SK-N-SH (cell line): ENCODE results near the gene ARPC2. TPM values are rescaled to one million over a fixed set of nuclear protein-coding genes. Genes with fewer than 3 reads are reported as not detected.

ENCODE experiments used
- CTCF ChIA-PET: fragments of 300-600, 350-600 bp; formaldehyde crosslinking; extraction: SDS; loops from one replicate; lab custom pipeline; 2021; lab: Yijun Ruan, JAX
- POLR2A ChIA-PET: fragments of 350-600 bp; sonication (Branson Sonifier 250); formaldehyde crosslinking; extraction: SDS; loops from one replicate; lab custom pipeline; 2020; ENCODE audit warnings: antibody characterized with exemption, inconsistent platforms; lab: Yijun Ruan, JAX
- DNase-seq: peaks from one replicate; pipeline ENCODE4 v3.0.0; 2012
- H2AFZ ChIP-seq: fragments of 200-600 bp; sonication (generic); 2 replicates; pipeline ENCODE4 v1.8.1; 2016; ENCODE audit warnings: antibody characterized with exemption, mild to moderate bottlenecking, low read depth
- H3F3A ChIP-seq: fragments of 200-600 bp; sonication (generic); replicated peaks from 2 replicates; pipeline ENCODE3; 2016; ENCODE audit warnings: antibody characterized with exemption, mild to moderate bottlenecking; ENCODE audit not compliant: insufficient read depth
- H3K27ac ChIP-seq, 2 experiments: fragments of 200-500 bp in 1 of 2; fragments of 200-600 bp in 1 of 2; sonication (Bioruptor generic) in 1 of 2; sonication (generic), shearing (Covaris generic) in 1 of 2; 2 replicates each; pipeline versions ENCODE4 v1.5.1 to v1.6.1; 2014 to 2016; ENCODE audit warnings: low read depth in 2 of 2, inconsistent platforms in 1 of 2, low read length in 1 of 2, mild to moderate bottlenecking in 1 of 2, mixed read lengths in 1 of 2
- H3K27me3 ChIP-seq: fragments of 200-600 bp; sonication (generic), shearing (Covaris generic); 2 replicates; pipeline ENCODE4 v1.6.1; 2016; ENCODE audit warnings: mixed run types; ENCODE audit not compliant: insufficient read depth
- H3K36me3 ChIP-seq, 2 experiments: fragments of 200-500 bp in 1 of 2; fragments of 200-600 bp in 1 of 2; sonication (Bioruptor generic) in 1 of 2; sonication (generic) in 1 of 2; replicated peaks in 1 of 2; 2 replicates each; pipeline versions ENCODE3 to v1.5.1; 2014 to 2016; ENCODE audit warnings: low read length in 1 of 2, mild to moderate bottlenecking in 1 of 2; ENCODE audit not compliant: insufficient read depth in 2 of 2, control insufficient read depth in 1 of 2
- H3K4me1 ChIP-seq, 2 experiments: fragments of 200-500 bp in 1 of 2; fragments of 200-600 bp in 1 of 2; sonication (Bioruptor generic) in 1 of 2; sonication (generic), shearing (Covaris generic) in 1 of 2; 2 replicates each; pipeline versions ENCODE4 v1.5.1 to v1.6.1; 2014 to 2016; ENCODE audit warnings: low read depth in 1 of 2, low read length in 1 of 2, mixed run types in 1 of 2; ENCODE audit not compliant: insufficient read depth in 2 of 2, control insufficient read depth in 1 of 2
- H3K4me2 ChIP-seq: fragments of 200-600 bp; sonication (generic), shearing (Covaris generic); 2 replicates; pipeline ENCODE4 v1.6.1; 2017; ENCODE audit warnings: mixed run types
- H3K4me3 ChIP-seq, 2 experiments: fragments of 200-500 bp in 1 of 2; fragments of 200-600 bp in 1 of 2; sonication (Bioruptor generic) in 1 of 2; sonication (generic), shearing (Covaris generic) in 1 of 2; 2 replicates each; pipeline versions ENCODE4 v1.5.1 to v1.8.1; 2014 to 2016; ENCODE audit warnings: low read depth in 2 of 2, inconsistent platforms in 1 of 2, low read length in 1 of 2, mild to moderate bottlenecking in 1 of 2, mixed read lengths in 1 of 2, moderate library complexity in 1 of 2
- H3K79me2 ChIP-seq: fragments of 200-600 bp; sonication (generic); 2 replicates; pipeline ENCODE4 v1.8.1; 2017; ENCODE audit warnings: mild to moderate bottlenecking; ENCODE audit not compliant: insufficient read depth
- H3K9ac ChIP-seq: fragments of 200-600 bp; sonication (generic); 2 replicates; pipeline ENCODE4 v1.6.1; 2017; ENCODE audit warnings: mixed run types
- H3K9me2 ChIP-seq: fragments of 200-600 bp; sonication (generic); 2 replicates; pipeline ENCODE4 v1.6.1; 2017; ENCODE audit warnings: mixed run types
- H3K9me3 ChIP-seq: fragments of 200-600 bp; sonication (generic); 2 replicates; pipeline ENCODE4 v1.6.1; 2017; ENCODE audit warnings: mixed run types, mild to moderate bottlenecking, moderate library complexity
- H4K20me1 ChIP-seq: fragments of 200-600 bp; sonication (generic); 2 replicates; pipeline ENCODE4 v1.6.1; 2017; ENCODE audit warnings: mild to moderate bottlenecking, mixed run types; ENCODE audit not compliant: insufficient read depth
- CTCF ChIP-seq: fragments of 200-600 bp; sonication (generic); IDR thresholded peaks from 2 replicates; pipeline ENCODE4 v1.6.1; 2017; ENCODE audit warnings: antibody characterized with exemption, mild to moderate bottlenecking, moderate library complexity
- EP300 ChIP-seq, 2 experiments: IDR thresholded peaks; 2 replicates each; pipeline versions ENCODE4 v1.4.0 to v1.6.1; 2012; ENCODE audit warnings: borderline replicate concordance in 1 of 2, low read depth in 1 of 2, low read length in 1 of 2
- FOXJ3 ChIP-seq: sonication (generic); formaldehyde crosslinking; IDR thresholded peaks from 2 replicates; pipeline ENCODE4 v1.5.1; 2020; ENCODE audit warnings: mild to moderate bottlenecking, missing genetic modification reagents
- FOXM1 ChIP-seq: IDR thresholded peaks from 2 replicates; pipeline ENCODE4 v1.4.0; 2012; ENCODE audit warnings: low read depth, mild to moderate bottlenecking
- JUND ChIP-seq: IDR thresholded peaks from 2 replicates; pipeline ENCODE4 v1.4.0; 2012
- MEF2A ChIP-seq: IDR thresholded peaks from 2 replicates; pipeline ENCODE4 v1.4.0; 2012; ENCODE audit warnings: low read depth, borderline replicate concordance
- NFIC ChIP-seq: IDR thresholded peaks from 2 replicates; pipeline ENCODE4 v1.4.0; 2012; ENCODE audit warnings: borderline replicate concordance
- PBX3 ChIP-seq: IDR thresholded peaks from 2 replicates; pipeline ENCODE4; 2012
- RAD21 ChIP-seq: IDR thresholded peaks from 2 replicates; pipeline ENCODE4 v1.6.1; 2012; ENCODE audit warnings: mild to moderate bottlenecking, low read length
- RXRA ChIP-seq: IDR thresholded peaks from 2 replicates; pipeline ENCODE4 v1.4.0; 2012; ENCODE audit warnings: low read depth, mild to moderate bottlenecking, borderline replicate concordance
- SMC3 ChIP-seq: IDR thresholded peaks from 2 replicates; pipeline ENCODE4 v1.6.1; 2012; ENCODE audit warnings: low read depth, low read length, improper control_type of control experiment
- TCF12 ChIP-seq: IDR thresholded peaks from 2 replicates; pipeline ENCODE4 v1.4.0; 2012
- WGBS: methylation state at CpG from one replicate; pipeline ENCODE4 v1.1.6; 2017; ENCODE audit warnings: low lambda C conversion rate; 5-methylcytosine and 5-hydroxymethylcytosine counted together
- polyA plus RNA-seq, 3 experiments: library from polyadenylated mRNA; depleted of rRNA; stranded (reverse); fragments of >200 nt; gene quantifications; 2 replicates each; pipeline ENCODE4 v1.2.3, GENCODE V29; 2012
- TF ChIP-seq, protein P1 (sequence below): IDR thresholded peaks from 2 replicates; pipeline ENCODE4 v1.4.0; 2012; ENCODE audit warnings: low read depth

The ARPC2 gene
- polyA plus RNA-seq, 1 of the 3 experiments (the other 2 are of a cell fraction) = 319 TPM

DNA sequence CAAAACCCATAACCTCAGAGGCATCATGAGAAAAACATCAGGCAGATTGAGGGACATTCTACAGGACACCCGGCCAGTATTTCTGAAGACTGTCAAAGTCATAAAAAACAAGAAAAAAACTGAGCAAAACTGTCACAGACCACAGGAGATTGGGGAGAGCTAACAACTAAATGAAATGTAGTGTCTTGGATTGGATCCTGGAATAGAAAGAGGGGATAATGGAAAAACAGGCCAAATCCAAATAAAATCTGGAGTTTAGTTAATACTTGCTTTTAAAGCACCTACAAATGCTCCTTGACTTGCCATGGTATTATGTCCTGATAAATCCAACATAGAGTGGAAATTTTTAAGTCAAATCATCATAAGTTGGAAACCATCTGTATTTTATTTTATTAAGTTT, 32.7 kb upstream of the ARPC2 start:
- Histone ChIP-seq H3K4me1 (no peaks in the 10 kb centered on the region; a peak in 1 of 4 replicates), H3K4me3 (no peak overlapping the region), H3K36me3 (no peaks in the 10 kb centered on the region), H4K20me1 (no peaks in the 10 kb centered on the region), H3K9me2 (no peaks in the 10 kb centered on the region), H3K27me3 (peaks cover 13% of the 10 kb centered on the region; the same call in 1 of the 2 replicates), H2AFZ (no peak overlapping the region), H3K9ac (no peak overlapping the region), H3K9me3 (no peaks in the 10 kb centered on the region), H3K4me2 (no peak overlapping the region), H3K27ac (no peak overlapping the region), H3F3A (no peaks in the 10 kb centered on the region), H3K79me2 (no peaks in the 10 kb centered on the region)
- no peak for TF ChIP-seq TCF12
- no peak for TF ChIP-seq FOXJ3 (CRISPR knock-in tag)
- TF ChIP-seq CTCF = no peak
- no peak for TF ChIP-seq NFIC
- TF ChIP-seq JUND = no peak
- no peak for TF ChIP-seq PBX3
- no peak for TF ChIP-seq EP300 (IDR thresholded peaks at IDR 0.05; ENCODE audit: borderline replicate concordance in 1 of 2, low read depth in 1 of 2, low read length in 1 of 2)
- ChIA-PET CTCF (interaction anchor here (1.0 to 1.3 kb wide), 2 partner anchors 18 to 89 kb away, joined by 3 read pairs; partner anchors contain the start of gene CXCR1), POLR2A (no interaction called here)
- DNase-seq = no peak
- WGBS = 36% methylated on average over 1 of the region's 1 CpG

DNA sequence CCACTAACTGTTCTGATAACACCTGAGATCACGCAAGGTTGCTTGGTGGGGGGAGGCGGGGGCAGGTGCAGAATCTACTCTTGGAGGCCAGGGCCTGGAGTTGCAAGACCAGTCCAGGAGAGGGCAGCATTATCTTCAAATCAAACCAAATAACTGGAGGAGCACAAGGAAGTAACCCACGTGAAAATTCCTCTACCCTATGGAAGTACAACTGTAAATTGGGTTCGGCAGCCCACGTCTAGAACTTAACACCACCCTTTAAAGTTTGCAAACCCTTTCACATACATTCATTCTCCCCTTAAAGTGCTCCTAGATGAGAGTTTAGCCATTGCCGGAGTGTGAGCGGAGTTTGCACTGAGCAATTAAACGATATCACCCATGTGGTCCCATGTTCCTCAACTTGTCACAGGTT, 30.6 kb upstream of the ARPC2 start:
- no peaks in the 10 kb centered on the region for H3K9me2 ChIP-seq
- no peak overlapping the region for H3K27ac ChIP-seq
- no peaks in the 10 kb centered on the region for H3K9me3 ChIP-seq
- H3K36me3 ChIP-seq = no peaks in the 10 kb centered on the region
- H3F3A ChIP-seq = no peaks in the 10 kb centered on the region
- ChIA-PET POLR2A (no interaction called here), CTCF (interaction anchor here (0.9 to 1.2 kb wide), 3 partner anchors 28 to 254 kb away, joined by 3 to 4 read pairs (median 3); partner anchors contain the start of genes AAMP and PNKD)
- peaks cover 13% of the 10 kb centered on the region; the same call in 1 of the 2 replicates for H3K27me3 ChIP-seq
- H3K79me2 ChIP-seq = no peaks in the 10 kb centered on the region
- no peaks in the 10 kb centered on the region for H3K4me1 ChIP-seq
- H3K9ac ChIP-seq = no peak overlapping the region
- peak; percentile 67 for DNase-seq
- H2AFZ ChIP-seq = 0 out of 2 replicates have a peak overlapping the region, but pooled peaks have one; percentile 30
- no peak overlapping the region; a peak in 1 of 4 replicates for H3K4me3 ChIP-seq
- H4K20me1 ChIP-seq = no peaks in the 10 kb centered on the region
- WGBS = 42% methylated on average over 8 of the region's 8 CpGs
- TF ChIP-seq MEF2A (no peak), FOXM1 (no peak), RAD21 (peak; percentile 77), RXRA (no peak), SMC3 (peak; percentile 60), CTCF (peak; percentile 79), JUND (no peak), PBX3 (no peak)
- TF ChIP-seq, protein P1, sequence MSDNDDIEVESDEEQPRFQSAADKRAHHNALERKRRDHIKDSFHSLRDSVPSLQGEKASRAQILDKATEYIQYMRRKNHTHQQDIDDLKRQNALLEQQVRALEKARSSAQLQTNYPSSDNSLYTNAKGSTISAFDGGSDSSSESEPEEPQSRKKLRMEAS = 0 out of 2 replicates have a peak, but pooled peaks have one; percentile 30
- no peak overlapping the region for H3K4me2 ChIP-seq
